K562 (cell line): ENCODE measurements around the gene KRIT1. TPM values are rescaled to one million over a fixed set of nuclear protein-coding genes. Genes with fewer than 3 reads are reported as not detected.

Experiments
- ATAC-seq: fragments of 200-7000 bp; cut with Tn5 transposase; 3 replicates; pipeline ENCODE4 v1.9.1; 2020; ENCODE audit warnings: moderate library complexity
- BruUV-seq: library from RNA; stranded (reverse); fragments of 400-500 nt; replicated peaks from 2 replicates; lab custom pipeline; 2021; lab: Mats Ljungman, UMichigan
- CTCF ChIA-PET: fragments of 300-600 bp; formaldehyde crosslinking; extraction: SDS; loops from one replicate; lab custom pipeline; 2021; ENCODE audit warnings: low intra/inter-chr PET ratio; lab: Yijun Ruan, JAX
- POLR2A ChIA-PET: fragments of 300-600, 350-650 bp; sonication (Branson Sonifier 250); formaldehyde crosslinking; extraction: SDS; loops from one replicate; lab custom pipeline; 2021; ENCODE audit warnings: antibody characterized with exemption, inconsistent platforms; lab: Yijun Ruan, JAX
- DNase-seq, 4 experiments: peaks; one replicate each; pipeline versions ENCODE4 v3.0.0 to v3.0.0-alpha.2; 2011 to 2018; ENCODE audit warnings: low spot score in 3 of 4, mixed read lengths in 3 of 4; ENCODE audit errors: extremely low read depth in 1 of 4
- FAIRE-seq: peaks from 2 replicates; lab custom pipeline; 2011; peaks lifted over from hg19 to GRCh38; lab: Jason Lieb, UNC
- H2AFZ ChIP-seq: 2 replicates; pipeline ENCODE4 v1.6.0; 2011; ENCODE audit warnings: low read depth, low read length, control low read depth, inconsistent platforms
- H3K27ac ChIP-seq: fragments of 200-600 bp; 3 replicates; pipeline ENCODE4 v1.8.0; 2011; ENCODE audit warnings: low read depth, mild to moderate bottlenecking, control low read depth, inconsistent platforms, low read length, moderate library complexity, mixed read lengths; ENCODE audit errors: extremely low read depth
- H3K27me3 ChIP-seq, 2 experiments: fragments of 300-600 bp in 1 of 2; 2 replicates in 1 of 2; 3 replicates in 1 of 2; pipeline versions ENCODE4 v1.6.0 to v1.8.0; 2011; ENCODE audit warnings: inconsistent platforms in 2 of 2, low read length in 2 of 2, mild to moderate bottlenecking in 1 of 2, mixed read lengths in 1 of 2, moderate library complexity in 1 of 2; ENCODE audit not compliant: control insufficient read depth in 2 of 2, insufficient read depth in 2 of 2
- H3K36me3 ChIP-seq: fragments of 300-600 bp; 3 replicates; pipeline ENCODE4 v1.8.0; 2011; ENCODE audit warnings: mild to moderate bottlenecking, low read length, inconsistent platforms; ENCODE audit not compliant: control insufficient read depth, insufficient read depth
- H3K4me1 ChIP-seq, 2 experiments: fragments of 200-600 bp in 1 of 2; replicated peaks in 1 of 2; 2 replicates in 1 of 2; 3 replicates in 1 of 2; pipeline versions ENCODE4 v1.5.1 to v1.8.0; 2011; ENCODE audit warnings: inconsistent platforms in 2 of 2, low read length in 2 of 2, mild to moderate bottlenecking in 1 of 2, mixed read lengths in 1 of 2, moderate library complexity in 1 of 2; ENCODE audit not compliant: control insufficient read depth in 2 of 2, insufficient read depth in 2 of 2
- H3K4me2 ChIP-seq: 2 replicates; pipeline ENCODE4 v1.6.1; 2011; ENCODE audit warnings: low read length, control low read depth, inconsistent platforms, mixed read lengths; ENCODE audit not compliant: insufficient read depth
- H3K4me3 ChIP-seq: fragments of 200-600 bp; sonication (generic), shearing (Covaris generic); 2 replicates; pipeline ENCODE4 v1.5.1; 2016; ENCODE audit warnings: control low read depth, inconsistent platforms
- H3K79me2 ChIP-seq: fragments of 200-600 bp; 3 replicates; pipeline ENCODE4 v1.8.0; 2011; ENCODE audit warnings: low read length, inconsistent platforms; ENCODE audit not compliant: control insufficient read depth, insufficient read depth
- H3K9ac ChIP-seq, 2 experiments: 2 replicates each; pipeline versions ENCODE4 v1.6.0 to v1.6.1; 2011; ENCODE audit warnings: low read depth in 2 of 2, low read length in 2 of 2, control low read depth in 1 of 2, inconsistent platforms in 1 of 2, mild to moderate bottlenecking in 1 of 2, mixed read lengths in 1 of 2; ENCODE audit not compliant: insufficient read depth in 1 of 2
- H3K9me1 ChIP-seq: one replicate; pipeline ENCODE4 v1.6.0; 2011; ENCODE audit warnings: inconsistent platforms, mild to moderate bottlenecking, low read length, moderate library complexity; ENCODE audit not compliant: control insufficient read depth, insufficient read depth
- H3K9me3 ChIP-seq: replicated peaks from 2 replicates; pipeline ENCODE4 v1.5.1; 2011; ENCODE audit warnings: low read depth, low read length, inconsistent platforms; ENCODE audit not compliant: control insufficient read depth, insufficient read depth
- H4K20me1 ChIP-seq: replicated peaks from 2 replicates; pipeline ENCODE4 v1.6.1; 2011; ENCODE audit warnings: low read length, inconsistent platforms, mixed read lengths; ENCODE audit not compliant: control insufficient read depth, insufficient read depth
- IRF2 ChIP-seq: sonication (generic); formaldehyde crosslinking; IDR thresholded peaks from 2 replicates; pipeline ENCODE4 v1.8.1; 2022; ENCODE audit warnings: mild to moderate bottlenecking, missing genetic modification reagents
- MGA ChIP-seq: fragments of 450-650 bp; IDR thresholded peaks from 2 replicates; pipeline ENCODE4 v1.6.1; 2016; ENCODE audit warnings: mild to moderate bottlenecking, moderate library complexity
- NFE2 ChIP-seq: IDR thresholded peaks from 2 replicates; pipeline ENCODE4 v1.6.1; 2014; ENCODE audit warnings: antibody characterized with exemption, low read depth
- ZNF316 ChIP-seq: fragments of 450-650 bp; IDR thresholded peaks from 2 replicates; pipeline ENCODE4 v1.6.1; 2016
- ZNF398 ChIP-seq: fragments of 250-450 bp; sonication (Bioruptor Pico); IDR thresholded peaks from 2 replicates; pipeline ENCODE4 v1.8.0; 2021; ENCODE audit warnings: moderate library complexity, mild to moderate bottlenecking, inconsistent platforms
- WGBS: fragments of 100-300 bp; shearing (Covaris generic); methylation state at CpG from one replicate; pipeline ENCODE4 v1.1.6; 2016; ENCODE audit warnings: low coverage, mixed read lengths; ENCODE audit not compliant: insufficient coverage; ENCODE audit errors: missing lambda C conversion rate; 5-methylcytosine and 5-hydroxymethylcytosine counted together
- in situ Hi-C: fragments of 300-500 bp; cut with MboI; formaldehyde crosslinking; loops from 4 replicates; pipeline ENCODE4 v1.15.0; 2018; ENCODE audit warnings: inconsistent platforms, mixed read lengths
- intact Hi-C: fragments of 100-400 bp; cut with micrococcal nuclease; formaldehyde crosslinking; loops from 2 replicates; pipeline ENCODE4 v1.14.2; 2022
- polyA plus RNA-seq, 8 experiments: library from polyadenylated mRNA; depleted of rRNA in 4 of 8; stranded (reverse) in 5 of 8; unstranded in 3 of 8; fragments of >200 nt; fragmentation: Nextera tagmentation in 2 of 8; fragmentation: Illumina TruSeq in 1 of 8; extraction: Ambion mirVana in 2 of 8; extraction: Trizol in 1 of 8; gene quantifications; 2 replicates each; pipeline versions ENCODE4 v1.2.1 to v1.2.3, GENCODE V29; 2011 to 2014; ENCODE audit warnings: inconsistent platforms in 1 of 8, missing spikeins in 1 of 8
- total RNA-seq, 7 experiments: library from RNA; depleted of rRNA in 6 of 7; stranded (reverse); fragments of >200 nt in 6 of 7; fragmentation: Illumina TruSeq in 2 of 7; extraction: Trizol in 2 of 7; gene quantifications; 2 replicates each; pipeline versions ENCODE4 v1.2.1 to v1.2.3, GENCODE V29; 2011 to 2021; ENCODE audit warnings: low replicate concordance in 1 of 7
- TF ChIP-seq, protein P1 (sequence below): sonication (generic); formaldehyde crosslinking; IDR thresholded peaks from 2 replicates; pipeline ENCODE4 v1.8.0; 2022; ENCODE audit warnings: mild to moderate bottlenecking, missing genetic modification reagents

KRIT1 gene
- total and polyA plus RNA-seq, 9 of the 15 experiments (the other 6 are each of a cell fraction or from before 2014, with no cell fraction given): 21.5 to 81.4 (median 55.9) TPM

DNA sequence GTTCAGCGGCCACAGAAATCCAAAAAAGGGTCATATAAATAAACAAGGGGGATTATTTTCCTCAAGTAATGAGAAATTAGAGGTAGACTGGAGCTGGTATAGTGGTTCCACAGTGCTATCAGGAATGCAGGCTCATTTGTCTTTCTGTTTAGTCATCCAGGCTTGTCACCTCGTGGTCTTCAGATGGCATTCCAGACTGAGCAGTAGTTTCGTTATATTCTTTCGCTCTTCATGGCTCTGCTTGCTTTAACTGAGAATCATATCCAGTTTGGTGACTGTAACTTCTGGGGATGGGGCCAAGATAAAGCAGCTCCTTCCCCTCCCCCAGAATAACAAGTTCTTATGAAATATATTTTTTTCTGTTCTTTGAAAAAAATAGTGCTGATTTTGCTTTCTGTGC, 9.6 kb upstream of the KRIT1 start:
- no peaks in the 10 kb centered on the region for H3K27me3 ChIP-seq
- POLR2A ChIA-PET: interaction anchor here (0.6 to 1.1 kb wide), 3 partner anchors 10 to 251 kb away, joined by 3 to 4 read pairs (median 3); partner anchors contain the start of genes ANKIB1 and KRIT1
- FAIRE-seq (no peak), DNase-seq (peak in 2 of 4 experiments; percentile 14 to 16), ATAC-seq (peak; percentile 63)
- no peaks in the 10 kb centered on the region for H3K9me1 ChIP-seq
- CTCF ChIA-PET: no interaction called here
- H3K9ac ChIP-seq: no peak overlapping the region
- H2AFZ ChIP-seq: no peak overlapping the region
- intact Hi-C loops (no loop called here), in situ Hi-C loops (no loop called here)
- peaks cover 13% of the 10 kb centered on the region for H3K36me3 ChIP-seq
- 0 out of 2 replicates have a peak, but pooled peaks cover 5% of the 10 kb centered on the region for H3K9me3 ChIP-seq
- no TSS peak for BruUV-seq
- TF ChIP-seq ZNF398 (CRISPR knock-in tag): no peak
- TF ChIP-seq MGA: peak; percentile 16; the same call in 1 of the 2 replicates
- TF ChIP-seq, protein P1, sequence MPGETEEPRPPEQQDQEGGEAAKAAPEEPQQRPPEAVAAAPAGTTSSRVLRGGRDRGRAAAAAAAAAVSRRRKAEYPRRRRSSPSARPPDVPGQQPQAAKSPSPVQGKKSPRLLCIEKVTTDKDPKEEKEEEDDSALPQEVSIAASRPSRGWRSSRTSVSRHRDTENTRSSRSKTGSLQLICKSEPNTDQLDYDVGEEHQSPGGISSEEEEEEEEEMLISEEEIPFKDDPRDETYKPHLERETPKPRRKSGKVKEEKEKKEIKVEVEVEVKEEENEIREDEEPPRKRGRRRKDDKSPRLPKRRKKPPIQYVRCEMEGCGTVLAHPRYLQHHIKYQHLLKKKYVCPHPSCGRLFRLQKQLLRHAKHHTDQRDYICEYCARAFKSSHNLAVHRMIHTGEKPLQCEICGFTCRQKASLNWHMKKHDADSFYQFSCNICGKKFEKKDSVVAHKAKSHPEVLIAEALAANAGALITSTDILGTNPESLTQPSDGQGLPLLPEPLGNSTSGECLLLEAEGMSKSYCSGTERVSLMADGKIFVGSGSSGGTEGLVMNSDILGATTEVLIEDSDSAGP (CRISPR knock-in tag): no peak
- TF ChIP-seq ZNF316: 0 out of 2 replicates have a peak, but pooled peaks have one; percentile 6
- TF ChIP-seq NFE2: peak; percentile 16; the same call in 1 of the 2 replicates
- no peak for TF ChIP-seq IRF2 (CRISPR knock-in tag)
- H3K4me2 ChIP-seq: no peak overlapping the region
- no peaks in the 10 kb centered on the region for H4K20me1 ChIP-seq
- H3K4me3 ChIP-seq: no peak overlapping the region
- H3K4me1 ChIP-seq: no peaks in the 10 kb centered on the region
- H3K79me2 ChIP-seq: peaks cover 70% of the 10 kb centered on the region; the same call in 2 of the 3 replicates
- WGBS: 67% methylated on average over 4 of the region's 4 CpGs
- H3K27ac ChIP-seq: no peak overlapping the region; the same call in 2 of the 3 replicates
